HFFc6 (cell line): Measurements from ENCODE around the gene GNG14. TPM values are rescaled to one million over a fixed set of nuclear protein-coding genes. Genes with fewer than 3 reads are reported as not detected.

Source experiments
- DNase-seq: peaks from one replicate; pipeline ENCODE4 v3.0.0-alpha.2; 2018
- H3K27ac Mint-ChIP-seq: 2 replicates; pipeline ENCODE4 v1.8.0; 2020; ENCODE audit warnings: mild to moderate bottlenecking, mixed read lengths
- H3K27me3 Mint-ChIP-seq: 2 replicates; pipeline ENCODE4 v1.8.0; 2021; ENCODE audit warnings: mild to moderate bottlenecking, moderate library complexity, mixed read lengths; ENCODE audit not compliant: insufficient read depth
- H3K36me3 Mint-ChIP-seq: 2 replicates; pipeline ENCODE4 v1.8.0; 2021; ENCODE audit warnings: low read depth, mixed read lengths
- H3K4me1 Mint-ChIP-seq: 2 replicates; pipeline ENCODE4 v1.8.0; 2020; ENCODE audit warnings: low read depth, mixed read lengths
- H3K4me3 Mint-ChIP-seq: 2 replicates; pipeline ENCODE4 v1.8.0; 2020; ENCODE audit warnings: mild to moderate bottlenecking, moderate library complexity, mixed read lengths
- H3K9me3 Mint-ChIP-seq: 2 replicates; pipeline ENCODE4 v1.8.0; 2020; ENCODE audit warnings: mild to moderate bottlenecking, mixed read lengths
- CTCF ChIP-seq: fragments of 200-600 bp; sonication (generic); IDR thresholded peaks from 2 replicates; pipeline ENCODE4 v1.5.0; 2021; ENCODE audit warnings: antibody characterized with exemption, mild to moderate bottlenecking
- total RNA-seq, 6 experiments: library from RNA; stranded (reverse); fragmentation: NEBNext Ultra II Directional; extraction: Animal tissue kit (Norgen Biotek cat#: 25700); gene quantifications; 2 replicates in 1 of 6; 3 replicates in 5 of 6; pipeline ENCODE4 v1.2.3, GENCODE V29; 2021

The GNG14 gene
- total RNA-seq, 6 experiments from 2014 or later: not detected

GRCh38 chr19:12715929-12716328 is 28.1 kb downstream of the GNG14 start:
- H3K9me3 Mint-ChIP-seq: no peaks in the 10 kb centered on the region
- no peak for DNase-seq
- TF ChIP-seq CTCF: no peak
- peaks cover 30% of the 10 kb centered on the region for H3K36me3 Mint-ChIP-seq
- H3K4me3 Mint-ChIP-seq: no peak overlapping the region
- peaks cover 22% of the 10 kb centered on the region for H3K4me1 Mint-ChIP-seq
- peaks cover 3% of the 10 kb centered on the region for H3K27me3 Mint-ChIP-seq
- no peak overlapping the region for H3K27ac Mint-ChIP-seq

- Mint-ChIP-seq H3K36me3 (peaks cover 25% of the 10 kb centered on the region), H3K27ac (peak overlapping the region; percentile 85), H3K4me1 (peaks cover 43% of the 10 kb centered on the region), H3K4me3 (peak overlapping the region; percentile 94), H3K27me3 (peaks cover 12% of the 10 kb centered on the region), H3K9me3 (no peaks in the 10 kb centered on the region)
- no peak for TF ChIP-seq CTCF
- DNase-seq: no peak
Observed at GRCh38 chr19:12720296-12720695, 32.5 kb downstream of the GNG14 start.

GRCh38 chr19:12720851-12721655 is 33.3 kb downstream of the GNG14 start:
- peak overlapping the region; percentile 99 for H3K27ac Mint-ChIP-seq
- peaks cover 12% of the 10 kb centered on the region for H3K27me3 Mint-ChIP-seq
- H3K9me3 Mint-ChIP-seq: no peaks in the 10 kb centered on the region
- peaks cover 21% of the 10 kb centered on the region for H3K36me3 Mint-ChIP-seq
- H3K4me3 Mint-ChIP-seq: peak overlapping the region; percentile 97
- peaks cover 43% of the 10 kb centered on the region for H3K4me1 Mint-ChIP-seq
- TF ChIP-seq CTCF: no peak
- peak; percentile 5 for DNase-seq

GRCh38 chr19:12721656-12722565 is 34.1 kb downstream of the GNG14 start:
- Mint-ChIP-seq H3K9me3 (no peaks in the 10 kb centered on the region), H3K4me3 (peak overlapping the region; percentile 97), H3K27ac (peak overlapping the region; percentile 99), H3K36me3 (peaks cover 25% of the 10 kb centered on the region), H3K4me1 (peaks cover 43% of the 10 kb centered on the region), H3K27me3 (peaks cover 9% of the 10 kb centered on the region)
- TF ChIP-seq CTCF: no peak
- peak; percentile 42 for DNase-seq

- H3K9me3 Mint-ChIP-seq: no peaks in the 10 kb centered on the region
- DNase-seq: peak; percentile 99
- peaks cover 43% of the 10 kb centered on the region for H3K4me1 Mint-ChIP-seq
- H3K27me3 Mint-ChIP-seq: peaks cover 9% of the 10 kb centered on the region
- peaks cover 26% of the 10 kb centered on the region for H3K36me3 Mint-ChIP-seq
- H3K4me3 Mint-ChIP-seq: peak overlapping the region; percentile 97
- TF ChIP-seq CTCF: no peak
- peak overlapping the region; percentile 99 for H3K27ac Mint-ChIP-seq
Observed at GRCh38 chr19:12722566-12723380, 35.0 kb downstream of the GNG14 start.
